Ovary (tissue), 9 donors: Measurements from ENCODE around the gene DYNLT2. TPM values are rescaled to one million over a fixed set of nuclear protein-coding genes. Genes with fewer than 3 reads are reported as not detected.
"Not testable (repeated sequence)": the region's sequence is repeated elsewhere in the genome, so short reads cannot be mapped to it uniquely, and the experiment has no call there.

Experiments used
- DNase-seq, 5 donors: peaks; one replicate each; pipeline ENCODE4 v3.0.0-alpha.2; 2019 to 2020
- H3K27ac ChIP-seq, 2 donors: fragments of 200-600 bp; one replicate each; pipeline versions ENCODE4 v1.5.1 to v1.8.0; 2019 to 2022
- H3K27me3 ChIP-seq: fragments of 200-600 bp; one replicate; pipeline ENCODE4 v1.8.0; 2022
- H3K36me3 ChIP-seq: fragments of 200-600 bp; sonication (generic); one replicate; pipeline ENCODE4 v1.5.1; 2019
- H3K4me1 ChIP-seq: one replicate; pipeline ENCODE4 v1.8.1; 2013; ENCODE audit warnings: mild to moderate bottlenecking, moderate library complexity; ENCODE audit not compliant: insufficient read depth
- H3K4me3 ChIP-seq: fragments of 200-600 bp; sonication (generic); one replicate; pipeline ENCODE4 v1.5.1; 2017
- H3K9me3 ChIP-seq, 2 donors: fragments of 200-600 bp in 1 of 2; sonication (generic) in 1 of 2; one replicate each; pipeline versions ENCODE4 v1.5.1 to v1.8.1; 2013 to 2019; ENCODE audit warnings: mild to moderate bottlenecking in 1 of 2, moderate library complexity in 1 of 2
- EP300 ChIP-seq: sonication (generic); formaldehyde crosslinking; IDR thresholded peaks from one replicate; pipeline ENCODE4 v1.6.1; 2017; ENCODE audit warnings: antibody characterized with exemption
- POLR2A ChIP-seq: fragments of 450-650 bp; IDR thresholded peaks from one replicate; pipeline ENCODE4 v1.6.1; 2017; ENCODE audit warnings: antibody characterized with exemption, mild to moderate bottlenecking, moderate library complexity
- WGBS, 3 donors: extraction: QIAGEN DNeasy Blood & Tissue Kit in 1 of 3; methylation state at CpG; one replicate each; pipeline versions ENCODE4 v1.1.5 to v1.1.7; 2013 to 2017; 5-methylcytosine and 5-hydroxymethylcytosine counted together
- intact Hi-C, 4 donors: fragments of 100-400 bp; cut with DNase I; formaldehyde crosslinking; loops; one replicate each; pipeline versions ENCODE4 v1.11.0 to v1.15.1; 2022 to 2023
- polyA plus RNA-seq, 2 donors: library from polyadenylated mRNA; stranded (reverse); fragments of 200-250 nt in 1 of 2; fragments of 350-450 nt in 1 of 2; fragmentation: Illumina TruSeq in 1 of 2; extraction: RNeasy Lipid Tissue Mini Kit (QIAGEN cat#74804) in 1 of 2; gene quantifications; one replicate each; pipeline ENCODE4 v1.2.3, GENCODE V29; 2013 to 2014
- total RNA-seq, 7 donors: library from RNA; depleted of rRNA in 2 of 7; stranded (reverse); fragments of >200 nt in 2 of 7; fragmentation: NEBNext Ultra II Directional in 3 of 7; extraction: Animal tissue kit (Norgen Biotek cat#: 25700) in 3 of 7; gene quantifications; one replicate each; pipeline versions ENCODE4 v1.1.0 to v1.2.4, GENCODE V29; 2016 to 2023
- TF ChIP-seq, protein P1 (sequence below), 3 donors: fragments of 450-650 bp in 2 of 3; fragments of 200-600 bp in 1 of 3; IDR thresholded peaks; one replicate each; pipeline versions ENCODE4 v1.5.1 to v1.8.0; 2016 to 2022; ENCODE audit warnings: antibody characterized with exemption in 3 of 3, mild to moderate bottlenecking in 1 of 3
- donor health status: DM: no; HTN: no; CAD: no; lungs with moderate emphysema.
- donor health status: DM: no; HTN: no; CAD: no.
- donor health status: Bipolar disorder and iron deficiency.
- donor health status: DM: yes; HTN: yes; CAD: no.
- donor health status: DM: no; HTN: no; CAD: no.
- donor health status: DM: yes; HTN: yes; CAD: no.

DYNLT2 gene
- total and polyA plus RNA-seq, 9 donors, result 1.7 to 4.6 (median 3.1) TPM

DNA sequence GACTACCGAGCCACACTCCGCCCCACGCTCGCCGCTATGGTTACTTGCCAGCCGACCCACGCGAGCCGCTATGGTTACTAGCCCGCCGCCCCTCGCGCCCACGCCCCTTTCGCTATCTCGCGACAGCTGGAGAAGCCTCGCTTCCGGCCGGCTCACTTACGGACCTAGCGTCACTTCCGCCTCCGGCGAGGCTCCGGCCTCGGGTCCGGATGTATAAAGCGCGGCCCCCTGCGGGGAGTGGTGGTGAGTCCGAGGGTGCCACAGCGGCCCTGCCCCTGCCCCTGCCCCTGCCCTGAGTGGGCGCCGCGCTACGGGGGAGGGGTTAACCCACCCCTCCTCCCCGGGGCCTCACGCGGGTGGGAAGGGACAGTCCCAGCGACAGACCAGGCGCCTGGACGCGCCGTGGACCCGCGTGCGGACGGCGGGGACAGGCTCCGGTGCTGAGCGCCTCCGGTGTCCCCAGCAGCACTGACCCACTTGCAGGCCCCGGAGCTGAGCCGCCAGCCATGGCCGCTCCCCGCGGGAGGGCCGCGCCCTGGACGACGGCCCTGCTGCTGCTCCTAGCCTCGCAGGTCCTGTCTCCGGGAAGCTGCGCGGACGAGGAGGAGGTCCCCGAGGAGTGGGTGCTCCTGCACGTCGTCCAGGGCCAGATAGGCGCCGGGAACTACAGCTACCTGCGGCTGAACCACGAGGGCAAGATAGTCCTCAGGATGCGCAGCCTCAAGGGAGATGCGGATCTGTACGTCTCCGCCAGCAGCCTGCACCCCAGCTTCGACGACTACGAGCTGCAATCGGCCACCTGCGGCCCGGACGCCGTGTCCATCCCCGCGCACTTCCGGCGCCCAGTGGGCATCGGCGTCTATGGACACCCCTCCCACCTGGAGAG lies 49.2 kb downstream of the DYNLT2 start, which contains the start of the genes C6orf120 and WDR27:
Gene C6orf120, plus strand, starts transcription at position 173 of the 886 bp plus-strand sequence. Its CDS starts 334 bp downstream, at position 507.
Gene WDR27, minus strand, starts transcription at position 76 of the 886 bp plus-strand sequence. CDS start 13,024 bp downstream, outside the sequence.
- H3K4me1 ChIP-seq, result peaks cover 4% of the 10 kb centered on the region
- peak; percentile 94 to 97 (median 95) for DNase-seq
- TF ChIP-seq, protein P1, sequence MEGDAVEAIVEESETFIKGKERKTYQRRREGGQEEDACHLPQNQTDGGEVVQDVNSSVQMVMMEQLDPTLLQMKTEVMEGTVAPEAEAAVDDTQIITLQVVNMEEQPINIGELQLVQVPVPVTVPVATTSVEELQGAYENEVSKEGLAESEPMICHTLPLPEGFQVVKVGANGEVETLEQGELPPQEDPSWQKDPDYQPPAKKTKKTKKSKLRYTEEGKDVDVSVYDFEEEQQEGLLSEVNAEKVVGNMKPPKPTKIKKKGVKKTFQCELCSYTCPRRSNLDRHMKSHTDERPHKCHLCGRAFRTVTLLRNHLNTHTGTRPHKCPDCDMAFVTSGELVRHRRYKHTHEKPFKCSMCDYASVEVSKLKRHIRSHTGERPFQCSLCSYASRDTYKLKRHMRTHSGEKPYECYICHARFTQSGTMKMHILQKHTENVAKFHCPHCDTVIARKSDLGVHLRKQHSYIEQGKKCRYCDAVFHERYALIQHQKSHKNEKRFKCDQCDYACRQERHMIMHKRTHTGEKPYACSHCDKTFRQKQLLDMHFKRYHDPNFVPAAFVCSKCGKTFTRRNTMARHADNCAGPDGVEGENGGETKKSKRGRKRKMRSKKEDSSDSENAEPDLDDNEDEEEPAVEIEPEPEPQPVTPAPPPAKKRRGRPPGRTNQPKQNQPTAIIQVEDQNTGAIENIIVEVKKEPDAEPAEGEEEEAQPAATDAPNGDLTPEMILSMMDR (IDR thresholded peaks at IDR 0.05), result peak in 1 of 3 donors; percentile 28
- TF ChIP-seq EP300, result no peak
- peak; percentile 89 for TF ChIP-seq POLR2A
- H3K4me3 ChIP-seq, result peak within 1 kb of the TSS; percentile 93
- no peaks in the 10 kb centered on the region for H3K9me3 ChIP-seq
- peak within 1 kb of the TSS; percentile 47 to 87 for H3K27ac ChIP-seq
- WGBS, 3 donors, result 0 to 1% (median 0%) methylated on average over 60 to 92 of the region's 92 CpGs
- H3K27me3 ChIP-seq, result no peaks in the 10 kb centered on the region
- intact Hi-C loops, result no loop called here
- no peaks in the 10 kb centered on the region for H3K36me3 ChIP-seq

DNA sequence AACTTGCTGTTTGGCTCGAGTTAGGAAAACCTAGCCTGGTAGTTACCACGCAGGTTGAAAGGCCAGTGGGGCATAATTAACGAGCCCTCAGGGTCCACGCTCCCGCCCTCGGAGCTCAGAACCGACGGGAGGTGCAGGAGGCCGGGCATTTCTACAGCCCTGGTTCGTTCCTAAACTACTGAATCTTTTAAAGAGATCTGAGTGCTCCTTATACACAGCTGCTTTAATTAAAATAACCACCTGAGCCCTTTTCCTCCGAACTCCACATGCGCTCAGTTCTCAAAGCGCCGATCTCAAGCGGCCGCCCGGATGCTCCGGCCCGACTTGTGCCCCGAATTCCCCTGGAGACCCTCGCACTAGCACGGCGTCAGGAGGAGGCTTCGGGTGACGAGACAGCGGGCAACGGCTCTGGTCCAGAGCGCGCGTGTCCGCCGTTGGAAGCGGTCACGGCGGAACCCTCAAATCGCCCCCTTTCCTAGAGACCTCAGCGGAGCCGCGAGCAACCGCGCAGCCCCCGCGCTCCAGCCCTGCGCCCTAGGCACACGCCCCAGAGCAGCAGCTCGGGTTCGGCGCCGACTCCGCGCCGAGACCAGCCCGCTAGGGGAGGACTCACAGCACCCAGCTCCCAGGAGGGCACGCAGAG lies 49.9 kb downstream of the DYNLT2 start:
- Histone ChIP-seq H3K4me1 (peaks cover 4% of the 10 kb centered on the region), H3K4me3 (peak overlapping the region; percentile 93), H3K27me3 (no peaks in the 10 kb centered on the region), H3K36me3 (no peaks in the 10 kb centered on the region), H3K27ac (peak overlapping the region; percentile 47 to 87), H3K9me3 (no peaks in the 10 kb centered on the region)
- TF ChIP-seq EP300 (no peak), POLR2A (no peak)
- TF ChIP-seq, protein P1 (IDR thresholded peaks at IDR 0.05), result no peak
- WGBS, 3 donors, result 0 to 1% (median 0%) methylated on average over 54 of the region's 54 CpGs
- intact Hi-C loops, result no loop called here
- no peak for DNase-seq

DNA sequence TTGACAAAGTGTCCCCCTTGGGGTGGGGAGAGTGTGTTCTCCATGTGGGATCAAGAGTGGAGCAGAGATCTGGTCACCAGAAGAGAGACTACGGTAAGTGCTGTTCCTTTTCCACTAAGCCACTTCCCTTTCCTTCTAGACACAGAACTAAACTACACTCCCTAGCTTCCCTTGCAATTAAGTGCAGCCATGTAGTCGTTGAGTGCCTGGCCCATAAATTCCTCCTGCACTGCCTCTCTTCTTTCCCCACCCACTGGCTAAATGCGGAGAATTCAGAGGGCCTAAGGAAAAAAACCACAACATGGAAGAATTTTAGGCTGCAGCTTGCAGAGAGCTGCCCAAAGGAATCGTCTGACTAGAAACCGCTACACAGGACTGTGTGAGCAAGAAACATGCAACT lies 51.1 kb downstream of the DYNLT2 start:
- no peak for DNase-seq
- 49 to 58% (median 52%) methylated on average over 5 of the region's 5 CpGs for WGBS, 3 donors
- Histone ChIP-seq H3K4me1 (peaks cover 4% of the 10 kb centered on the region), H3K9me3 (no peaks in the 10 kb centered on the region), H3K27me3 (no peaks in the 10 kb centered on the region), H3K4me3 (no peak overlapping the region), H3K36me3 (no peaks in the 10 kb centered on the region), H3K27ac (no peak overlapping the region)
- intact Hi-C loops, result no loop called here
- TF ChIP-seq, protein P1 (IDR thresholded peaks at IDR 0.05), result no peak
- TF ChIP-seq POLR2A (no peak), EP300 (no peak)

DNA sequence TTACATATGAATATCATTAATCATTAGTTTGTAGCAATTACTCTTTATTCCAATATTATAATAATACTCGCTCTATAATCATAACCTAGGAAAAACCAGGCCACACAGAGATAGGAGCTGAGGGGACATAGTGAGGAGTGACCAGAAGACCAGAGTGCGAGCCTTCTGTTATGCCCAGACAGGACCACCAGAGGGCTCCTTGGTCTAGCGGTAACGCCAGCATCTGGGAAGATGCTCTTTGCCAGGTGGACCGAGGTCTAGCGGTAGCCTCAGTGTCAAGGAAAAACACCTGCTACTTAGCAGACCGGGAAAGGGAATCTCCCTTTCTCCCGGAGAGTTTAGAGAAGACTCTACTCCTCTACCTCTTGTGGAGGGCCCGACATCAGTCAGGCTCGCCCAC lies 54.3 kb downstream of the DYNLT2 start:
- H3K4me1 ChIP-seq, H3K27ac ChIP-seq, H3K9me3 ChIP-seq, H3K4me3 ChIP-seq, H3K27me3 ChIP-seq, intact Hi-C loops, H3K36me3 ChIP-seq: not testable (repeated sequence)
- DNase-seq, result peak in 1 of 5 donors; percentile 32
- WGBS, 3 donors, result 84 to 93% (median 86%) methylated on average over 10 of the region's 10 CpGs
